HG03097 (cell line): ENCODE measurements around the gene MACROD2.

Source experiments
- ATAC-seq: cut with Tn5 transposase; IDR thresholded peaks from one replicate; pipeline ENCODE4 v1.9.1; 2021; ENCODE audit not compliant: unreplicated experiment, low FRiP score

Gene MACROD2

GRCh38 chr20:15561070-15561569 is 1565.8 kb downstream of the MACROD2 start:
- no peak for ATAC-seq

GRCh38 chr20:15561707-15562404 is 1566.5 kb downstream of the MACROD2 start:
- no peak for ATAC-seq

- no peak for ATAC-seq
Observed at GRCh38 chr20:15563836-15564235, 1568.5 kb downstream of the MACROD2 start.

- no peak for ATAC-seq
Observed at GRCh38 chr20:15564981-15565380, 1569.7 kb downstream of the MACROD2 start.

GRCh38 chr20:15565786-15566185 is 1570.5 kb downstream of the MACROD2 start:
- ATAC-seq: no peak

GRCh38 chr20:15567219-15567618 is 1571.9 kb downstream of the MACROD2 start:
- no peak for ATAC-seq

GRCh38 chr20:15570156-15570555 is 1574.8 kb downstream of the MACROD2 start:
- no peak for ATAC-seq

GRCh38 chr20:15571056-15571455 is 1575.7 kb downstream of the MACROD2 start:
- ATAC-seq: no peak

- no peak for ATAC-seq
Observed at GRCh38 chr20:15575255-15575654, 1579.9 kb downstream of the MACROD2 start.

GRCh38 chr20:15576411-15576810 is 1581.1 kb downstream of the MACROD2 start:
- no peak for ATAC-seq

GRCh38 chr20:15578113-15578512 is 1582.8 kb downstream of the MACROD2 start:
- no peak for ATAC-seq

- no peak for ATAC-seq
Observed at GRCh38 chr20:15579688-15580087, 1584.4 kb downstream of the MACROD2 start.

- no peak for ATAC-seq
Observed at GRCh38 chr20:15582146-15582760, 1586.9 kb downstream of the MACROD2 start.

- ATAC-seq: no peak
Observed at GRCh38 chr20:15584507-15584906, 1589.2 kb downstream of the MACROD2 start.

- ATAC-seq: no peak
Observed at GRCh38 chr20:15593081-15593480, 1597.8 kb downstream of the MACROD2 start.

- ATAC-seq: no peak
Observed at GRCh38 chr20:15594158-15594695, 1598.9 kb downstream of the MACROD2 start.

GRCh38 chr20:15596220-15596890 is 1601.0 kb downstream of the MACROD2 start:
- no peak for ATAC-seq

- ATAC-seq: no peak
Observed at GRCh38 chr20:15597306-15597705, 1602.0 kb downstream of the MACROD2 start.

GRCh38 chr20:15599961-15600360 is 1604.6 kb downstream of the MACROD2 start:
- ATAC-seq: no peak

- ATAC-seq: no peak
Observed at GRCh38 chr20:15600565-15600964, 1605.2 kb downstream of the MACROD2 start.

- ATAC-seq: no peak
Observed at GRCh38 chr20:15603506-15603905, 1608.2 kb downstream of the MACROD2 start.
